Activated naive CD4-positive, alpha-beta T cell treated with anti-CD3 and anti-CD28 coated beads for 36 hours (primary cell): ENCODE data around the gene PRKAB1. TPM values are rescaled to one million over a fixed set of nuclear protein-coding genes. Genes with fewer than 3 reads are reported as not detected.

Experiments used
- CTCF ChIA-PET: fragments of 350-600 bp; sonication (Branson Sonifier 250); formaldehyde crosslinking; loops from one replicate; lab custom pipeline; 2021; ENCODE audit warnings: antibody characterized with exemption; lab: Charles Lee
- DNase-seq: peaks from one replicate; pipeline ENCODE4 v3.0.0-alpha.2; 2020
- H3K27ac Mint-ChIP-seq: one replicate; pipeline ENCODE4 v1.8.0; 2021; ENCODE audit warnings: mild to moderate bottlenecking, mixed read lengths
- H3K27me3 Mint-ChIP-seq: one replicate; pipeline ENCODE4 v1.8.0; 2021; ENCODE audit warnings: low read depth, mixed read lengths
- H3K36me3 Mint-ChIP-seq: one replicate; pipeline ENCODE4 v1.8.0; 2021; ENCODE audit warnings: low read depth, mixed read lengths
- H3K4me1 Mint-ChIP-seq: one replicate; pipeline ENCODE4 v1.8.0; 2021; ENCODE audit warnings: low read depth, mixed read lengths
- H3K4me3 Mint-ChIP-seq: one replicate; pipeline ENCODE4 v1.8.0; 2021; ENCODE audit warnings: mild to moderate bottlenecking, moderate library complexity, mixed read lengths
- H3K9me3 Mint-ChIP-seq: one replicate; pipeline ENCODE4 v1.8.0; 2021; ENCODE audit warnings: mixed read lengths
- intact Hi-C: fragments of 100-400 bp; cut with micrococcal nuclease; formaldehyde crosslinking; loops from one replicate; pipeline ENCODE4 v1.15.1; 2023
- microRNA-seq: library from miRNA; unstranded; fragments of <30 nt; microRNA quantifications from one replicate; pipeline ENCODE4 v1.2.0, GENCODE V29; 2022; ENCODE audit warnings: borderline microRNAs expressed, borderline replicate concordance
- total RNA-seq, 2 experiments: library from RNA; stranded (reverse); gene quantifications; one replicate each; pipeline ENCODE4 v1.2.3, GENCODE V29; 2021

The PRKAB1 gene
- total RNA-seq, 2 experiments from 2014 or later = 34.3 to 39.8 TPM

DNA sequence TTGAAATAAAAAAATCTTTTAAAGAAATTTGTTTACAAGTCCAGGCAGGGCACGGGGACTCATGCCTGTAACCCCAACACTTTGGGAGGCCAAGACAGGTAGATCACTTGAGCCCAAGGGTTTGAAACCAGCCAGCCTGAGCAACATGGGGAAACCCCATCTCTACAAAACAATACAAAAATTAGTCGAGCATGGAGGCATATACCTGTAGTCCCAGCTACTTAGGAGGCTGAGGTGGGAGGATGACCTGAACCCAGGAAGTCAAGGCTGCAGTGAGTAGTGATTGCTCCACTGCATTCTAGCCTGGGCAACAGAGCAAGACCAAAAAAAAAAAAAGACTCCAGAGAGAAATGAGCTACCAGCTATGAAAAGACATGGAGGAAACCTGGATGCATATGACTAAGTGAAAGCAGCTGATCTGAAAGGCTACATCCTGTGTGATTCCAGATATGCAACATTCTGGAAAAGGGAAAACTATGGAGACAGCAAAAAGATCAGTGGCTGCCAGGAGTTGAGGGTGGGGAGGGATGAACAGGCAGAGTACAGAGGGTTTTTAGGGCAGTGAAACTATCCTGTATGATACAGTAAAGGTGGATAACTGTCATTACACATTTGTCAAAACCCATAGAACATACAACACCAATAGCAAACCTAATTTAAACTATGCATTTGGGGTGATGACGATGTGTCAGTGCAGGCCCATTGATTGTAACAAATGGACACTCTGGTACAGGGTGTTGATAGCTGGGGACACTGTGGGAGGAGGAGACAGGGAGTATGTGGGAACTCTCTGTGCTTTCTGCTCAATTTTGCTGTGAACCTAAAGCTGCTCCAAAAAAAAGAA lies 59.9 kb downstream of the PRKAB1 start:
- DNase-seq = no peak
- Mint-ChIP-seq H3K27me3 (no peaks in the 10 kb centered on the region), H3K27ac (no peak overlapping the region), H3K9me3 (no peaks in the 10 kb centered on the region), H3K4me3 (no peak overlapping the region), H3K36me3 (peaks cover 10% of the 10 kb centered on the region), H3K4me1 (no peaks in the 10 kb centered on the region)
- CTCF ChIA-PET = interaction anchor here (0.6 kb wide), 1 partner anchor 26 kb away, joined by 3 read pairs; no protein-coding TSS in a partner anchor
- intact Hi-C loops = no loop called here

DNA sequence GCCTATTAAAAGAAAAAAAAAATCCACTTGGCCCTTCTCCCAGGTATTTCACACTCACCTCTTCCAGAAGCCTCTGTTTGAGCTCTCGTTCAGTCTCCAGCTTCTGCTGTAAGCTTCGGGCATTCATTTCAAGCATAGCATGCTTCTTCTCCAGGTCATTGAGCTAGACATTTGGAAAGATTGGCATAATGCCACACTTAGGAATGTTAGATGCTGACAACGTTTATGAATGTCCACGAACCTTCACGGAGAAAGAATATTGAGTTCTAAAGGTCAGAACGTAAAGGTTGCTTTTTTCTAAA lies 60.5 kb downstream of the PRKAB1 start:
- CTCF ChIA-PET = interaction anchor here (0.6 kb wide), 1 partner anchor 26 kb away, joined by 3 read pairs; no protein-coding TSS in a partner anchor
- H3K4me1 Mint-ChIP-seq = no peaks in the 10 kb centered on the region
- intact Hi-C loops = no loop called here
- peaks cover 11% of the 10 kb centered on the region for H3K36me3 Mint-ChIP-seq
- no peak overlapping the region for H3K4me3 Mint-ChIP-seq
- DNase-seq = no peak
- H3K27ac Mint-ChIP-seq = no peak overlapping the region
- no peaks in the 10 kb centered on the region for H3K27me3 Mint-ChIP-seq
- no peaks in the 10 kb centered on the region for H3K9me3 Mint-ChIP-seq

DNA sequence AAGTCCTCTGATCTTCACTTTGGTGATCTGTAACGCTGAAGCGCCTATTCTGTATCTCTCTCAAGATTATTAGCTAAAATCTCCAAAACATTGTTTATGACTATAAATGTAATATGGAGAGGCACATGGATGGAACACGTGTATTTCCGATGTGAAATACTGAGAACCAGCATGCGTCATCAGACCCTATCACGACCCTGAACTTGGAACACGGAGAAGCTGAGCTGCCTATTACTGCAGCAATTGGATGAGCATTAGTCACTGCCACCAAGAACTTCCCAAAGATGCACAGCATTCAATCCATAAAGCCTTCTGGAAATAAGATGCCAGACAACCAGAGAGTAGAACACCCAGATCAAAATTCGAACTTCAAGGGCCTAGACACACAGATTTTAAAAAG lies 61.9 kb downstream of the PRKAB1 start:
- intact Hi-C loops = no loop called here
- no peak overlapping the region for H3K27ac Mint-ChIP-seq
- no peaks in the 10 kb centered on the region for H3K27me3 Mint-ChIP-seq
- no peak overlapping the region for H3K4me3 Mint-ChIP-seq
- H3K9me3 Mint-ChIP-seq = no peaks in the 10 kb centered on the region
- no peak for DNase-seq
- peaks cover 20% of the 10 kb centered on the region for H3K36me3 Mint-ChIP-seq
- no peaks in the 10 kb centered on the region for H3K4me1 Mint-ChIP-seq
- CTCF ChIA-PET = interaction anchor here (1.0 kb wide), 1 partner anchor 209 kb away, joined by 7 read pairs; no protein-coding TSS in a partner anchor

DNA sequence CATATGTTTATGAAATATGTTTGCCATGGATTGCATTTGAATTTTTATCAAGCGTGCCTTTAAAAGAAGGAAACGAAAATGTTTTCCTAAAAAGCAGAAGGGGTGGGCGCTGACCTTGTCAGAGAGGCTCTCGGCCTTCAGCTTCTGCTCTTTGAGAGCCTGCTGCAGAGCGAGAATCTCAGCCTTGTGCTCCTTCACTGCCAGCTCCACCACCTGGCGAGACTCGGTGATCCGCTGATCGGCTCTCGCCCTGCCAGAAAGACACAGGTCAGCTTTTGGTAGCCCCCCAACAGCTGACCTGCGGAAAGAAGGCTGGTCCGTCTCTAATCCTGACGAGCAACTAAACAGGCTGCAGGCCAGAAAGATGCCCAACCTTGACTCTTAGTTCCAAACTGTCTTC lies 62.4 kb downstream of the PRKAB1 start:
- DNase-seq = no peak
- Mint-ChIP-seq H3K4me3 (no peak overlapping the region), H3K9me3 (no peaks in the 10 kb centered on the region), H3K4me1 (no peaks in the 10 kb centered on the region), H3K27me3 (no peaks in the 10 kb centered on the region), H3K27ac (no peak overlapping the region), H3K36me3 (peaks cover 20% of the 10 kb centered on the region)
- CTCF ChIA-PET = no interaction called here
- intact Hi-C loops = no loop called here

Small RNA genes lying within 50 kb of the gene (microRNA-seq; reads per million reads assigned to microRNA genes)
- gene MIR1178 = not detected

Other genes starting within 250 kb of the PRKAB1 start
- gene TMEM233, start 74.4 kb upstream of the PRKAB1 start, total RNA-seq = not detected
- gene CIT, start 209.2 kb downstream of the PRKAB1 start, total RNA-seq = 10 to 100 TPM; 78.6 to 78.8 TPM